GM12878 (cell line): ENCODE results near the gene MCMBP.

Source experiments
- CBFB ChIP-seq: IDR thresholded peaks from 2 replicates; pipeline ENCODE4 v1.6.1; 2016; ENCODE audit warnings: antibody characterized with exemption, low read depth
- CTCF ChIP-seq, 3 experiments: IDR thresholded peaks in 2 of 3; conservative IDR thresholded peaks in 1 of 3; 2 replicates each; pipeline ENCODE4 v1.5.1; 2011; ENCODE audit warnings: low read depth in 3 of 3, low read length in 3 of 3, mild to moderate bottlenecking in 3 of 3, control low read depth in 2 of 3, moderate library complexity in 2 of 3, inconsistent platforms in 1 of 3, mixed read lengths in 1 of 3; ENCODE audit not compliant: control insufficient read depth in 2 of 3, insufficient read depth in 1 of 3; ENCODE audit errors: extremely low read depth in 1 of 3
- EP300 ChIP-seq, 2 experiments: fragments of 150-350 bp in 1 of 2; IDR thresholded peaks; 2 replicates each; pipeline ENCODE4 v1.6.1; 2011 to 2012; ENCODE audit warnings: low read depth in 2 of 2, low read length in 2 of 2, borderline replicate concordance in 1 of 2, improper control_type of control experiment in 1 of 2, inconsistent platforms in 1 of 2; ENCODE audit not compliant: control insufficient read depth in 1 of 2
- EZH2 ChIP-seq: IDR thresholded peaks from 2 replicates; pipeline ENCODE4 v1.6.1; 2012; ENCODE audit warnings: low read depth, mild to moderate bottlenecking, control low read depth, inconsistent platforms, low read length, borderline replicate concordance; ENCODE audit not compliant: control insufficient read depth
- GABPA ChIP-seq: IDR thresholded peaks from 2 replicates; pipeline ENCODE4 v1.6.1; 2014; ENCODE audit warnings: antibody characterized with exemption, low read depth, mild to moderate bottlenecking, inconsistent platforms

GRCh38 chr10:119786117-119786769 is 86.4 kb downstream of the MCMBP start:
- TF ChIP-seq EP300 (IDR thresholded peaks at IDR 0.05; ENCODE audit: borderline replicate concordance in 1 of 2, control insufficient read depth in 1 of 2, low read depth in 2 of 2, low read length in 2 of 2) (no peak), CBFB (no peak), CTCF (IDR thresholded peaks at IDR 0.05 in 2 of 3, conservative IDR thresholded peaks at IDR 0.05 in 1 of 3; ENCODE audit: control insufficient read depth in 2 of 3, extremely low read depth in 1 of 3, insufficient read depth in 1 of 3, low read depth in 3 of 3, low read length in 3 of 3) (no peak), EZH2 (no peak), GABPA (no peak)
